Measurements from ENCODE around the gene ROR1.

GRCh38 chr1:63892632-63893395, 119.0 kb downstream of the ROR1 start:
- TF ChIP-seq CTCF (conservative IDR thresholded peaks at IDR 0.05; ENCODE audit: low read depth, low read length) (no peak), POLR2A (IDR thresholded peaks at IDR 0.05; ENCODE audit: low read depth, low read length) (no peak)
